ENCODE measurements around the gene FAM221B. TPM values are rescaled to one million over a fixed set of nuclear protein-coding genes. Genes with fewer than 3 reads are reported as not detected.

The FAM221B gene
- total and polyA plus RNA-seq, 2 of the 4 experiments (the other 2 are of a cell fraction), result not detected

GRCh38 chr9:35859990-35860339 is 31.4 kb upstream of the FAM221B start:
- in situ Hi-C loops (cut with MboI; ENCODE audit: low sequenced_read_pairs), result no loop called here
- Histone ChIP-seq H2AK9ac (replicated peaks; ENCODE audit: low read depth, low read length, poor library complexity) (no peak overlapping the region), H2BK120ac (ENCODE audit: low read depth, low read length) (no peak overlapping the region), H3K36me3 (ENCODE audit: control insufficient read depth, insufficient read depth, low read length) (no peaks in the 10 kb centered on the region), H3K18ac (ENCODE audit: low read depth, low read length) (no peak overlapping the region), H3K56ac (ENCODE audit: extremely low read depth, insufficient read depth, low read length) (no peak overlapping the region), H2BK5ac (ENCODE audit: low read depth, low read length, poor library complexity, severe bottlenecking) (no peak overlapping the region), H4K20me1 (ENCODE audit: insufficient read depth, low read length) (no peaks in the 10 kb centered on the region), H2AK5ac (ENCODE audit: low read depth, low read length) (no peak overlapping the region), H3K4me3 (ENCODE audit: insufficient read depth, low read depth, low read length) (no peak overlapping the region), H3K9me1 (ENCODE audit: insufficient read depth, low read length) (no peaks in the 10 kb centered on the region), H4K5ac (ENCODE audit: low read depth, low read length) (no peak overlapping the region), H4K8ac (ENCODE audit: low read depth in 2 of 2, low read length in 2 of 2) (no peak overlapping the region), H3K9me3 (ENCODE audit: control insufficient read depth, insufficient read depth, low read length) (no peaks in the 10 kb centered on the region), H3K4me1 (ENCODE audit: control insufficient read depth, insufficient read depth, low read length) (no peaks in the 10 kb centered on the region), H3K27me3 (ENCODE audit: control insufficient read depth, insufficient read depth, low read length) (peaks cover 39% of the 10 kb centered on the region), H3K9ac (ENCODE audit: low read depth, low read length) (no peak overlapping the region), H2BK20ac (ENCODE audit: low read depth, low read length) (no peak overlapping the region), H3K79me1 (ENCODE audit: low read depth in 1 of 2, low read length in 2 of 2) (no peaks in the 10 kb centered on the region), H3K27ac (ENCODE audit: insufficient read depth, low read length) (no peak overlapping the region), H3K23ac (ENCODE audit: low read depth, low read length) (no peak overlapping the region), H2AFZ (replicated peaks; ENCODE audit: low read length, poor library complexity) (no peak overlapping the region), H2BK15ac (ENCODE audit: low read depth, low read length) (no peak overlapping the region), H4K91ac (ENCODE audit: insufficient read depth, low read depth, low read length) (no peak overlapping the region), H3K14ac (replicated peaks; ENCODE audit: low read depth, low read length) (no peak overlapping the region), H3K4me2 (ENCODE audit: low read depth, low read length) (no peak overlapping the region), H3K4ac (ENCODE audit: low read depth, low read length) (no peak overlapping the region)
- TF ChIP-seq CTCF (conservative IDR thresholded peaks at IDR 0.05; ENCODE audit: low read depth, low read length), result no peak
- TF ChIP-seq SMC3 (IDR thresholded peaks at IDR 0.05; ENCODE audit: low read depth, low read length), result no peak
- no peak for TF ChIP-seq USF2 (IDR thresholded peaks at IDR 0.05; ENCODE audit: low read depth, low read length)
- DNase-seq (no peak), ATAC-seq (ENCODE audit: low read depth) (no peak)
- dilution Hi-C loops (cut with HindIII; ENCODE audit: low sequenced_read_pairs, unreplicated experiment), result no loop called here
- WGBS, 2 experiments (ENCODE audit: extremely low coverage in 2 of 2, insufficient read length in 1 of 2), result no CpG with 5 or more reads among the region's 3 CpGs
- no TSS peak for BruUV-seq (replicated peaks)
- intact Hi-C loops (cut with micrococcal nuclease), result no loop called here
- ChIA-PET POLR2A (ENCODE audit: unreplicated experiment) (no interaction called here), CTCF (no interaction called here)
